GM18498 (cell line): ENCODE results near the gene TUBGCP3.
"Not testable (repeated sequence)": the region's sequence is repeated elsewhere in the genome, so short reads cannot be mapped to it uniquely, and the experiment has no call there.

ENCODE experiments used
- ATAC-seq: cut with Tn5 transposase; IDR thresholded peaks from one replicate; pipeline ENCODE4 v1.9.1; 2021; ENCODE audit warnings: mild to moderate bottlenecking, moderate library complexity; ENCODE audit not compliant: unreplicated experiment

TUBGCP3 gene

DNA sequence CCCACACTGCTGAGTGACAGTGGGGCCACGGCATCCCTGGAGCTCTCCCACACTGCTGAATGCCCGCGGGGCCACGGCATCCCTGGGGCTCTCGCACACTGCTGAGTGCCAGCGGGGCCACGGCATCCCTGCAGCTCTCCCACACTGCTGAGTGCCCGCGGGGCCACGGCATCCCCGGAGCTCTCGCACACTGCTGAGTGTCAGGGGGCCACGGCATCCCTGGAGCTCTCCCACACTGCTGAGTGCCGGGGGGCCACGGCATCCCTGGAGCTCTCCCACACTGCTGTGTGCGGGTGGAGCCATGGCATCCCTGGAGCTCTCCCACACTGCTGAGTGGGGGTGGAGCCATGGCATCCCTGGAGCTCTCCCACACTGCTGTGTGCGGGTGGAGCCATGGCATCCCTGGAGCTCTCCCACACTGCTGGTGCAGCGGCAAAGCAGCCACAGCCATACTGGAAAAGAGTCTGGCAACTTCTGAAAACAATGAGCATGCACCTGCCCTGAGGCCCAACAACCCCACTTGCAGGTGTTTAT is 8.6 kb downstream of the TUBGCP3 start:
- ATAC-seq, result no peak

DNA sequence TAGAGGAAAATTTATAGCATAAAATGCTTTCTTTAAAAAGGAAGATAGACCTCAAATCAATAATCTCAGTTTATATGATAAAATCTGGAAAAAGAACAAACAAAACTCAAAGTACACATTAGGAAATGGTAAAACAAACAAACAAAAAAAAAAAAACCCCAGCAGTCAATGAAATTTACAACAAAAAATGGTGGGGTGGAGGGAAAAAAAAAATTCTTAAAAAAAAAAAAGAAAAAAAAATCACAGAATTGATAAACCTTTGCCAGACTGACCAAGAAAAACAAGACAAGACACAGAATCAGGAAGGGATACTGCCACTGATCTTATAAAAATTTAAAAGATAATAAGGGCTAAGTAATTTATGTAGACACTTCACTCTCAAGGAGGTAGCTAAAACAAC is 11.2 kb downstream of the TUBGCP3 start:
- ATAC-seq, result no peak

- ATAC-seq, result no peak
These were observed 11.8 kb downstream of the TUBGCP3 start for GRCh38 chr13:112576191-112576590.

- ATAC-seq, result no peak
These were observed 12.3 kb downstream of the TUBGCP3 start for GRCh38 chr13:112575675-112576074.

- ATAC-seq, result no peak
These were observed 12.9 kb downstream of the TUBGCP3 start for GRCh38 chr13:112574834-112575613.

GRCh38 chr13:112574416-112574815 is 13.5 kb downstream of the TUBGCP3 start:
- no peak for ATAC-seq

- no peak for ATAC-seq
These were observed 14.2 kb downstream of the TUBGCP3 start for GRCh38 chr13:112573710-112574109.

GRCh38 chr13:112572366-112572765 is 15.6 kb downstream of the TUBGCP3 start:
- ATAC-seq, result no peak

- ATAC-seq, result no peak
These were observed 18.1 kb downstream of the TUBGCP3 start for GRCh38 chr13:112569821-112570220.

- ATAC-seq, result no peak
These were observed 20.6 kb downstream of the TUBGCP3 start for GRCh38 chr13:112567161-112567862.

GRCh38 chr13:112562786-112563383 is 25.1 kb downstream of the TUBGCP3 start:
- ATAC-seq, result no peak

- ATAC-seq, result no peak
These were observed 25.7 kb downstream of the TUBGCP3 start for GRCh38 chr13:112562254-112562653.

GRCh38 chr13:112561478-112561877 is 26.5 kb downstream of the TUBGCP3 start:
- no peak for ATAC-seq

- no peak for ATAC-seq
These were observed 29.1 kb downstream of the TUBGCP3 start for GRCh38 chr13:112558696-112559418.

GRCh38 chr13:112556600-112556999 is 31.4 kb downstream of the TUBGCP3 start:
- no peak for ATAC-seq

GRCh38 chr13:112554214-112554850 is 33.6 kb downstream of the TUBGCP3 start:
- ATAC-seq, result no peak

DNA sequence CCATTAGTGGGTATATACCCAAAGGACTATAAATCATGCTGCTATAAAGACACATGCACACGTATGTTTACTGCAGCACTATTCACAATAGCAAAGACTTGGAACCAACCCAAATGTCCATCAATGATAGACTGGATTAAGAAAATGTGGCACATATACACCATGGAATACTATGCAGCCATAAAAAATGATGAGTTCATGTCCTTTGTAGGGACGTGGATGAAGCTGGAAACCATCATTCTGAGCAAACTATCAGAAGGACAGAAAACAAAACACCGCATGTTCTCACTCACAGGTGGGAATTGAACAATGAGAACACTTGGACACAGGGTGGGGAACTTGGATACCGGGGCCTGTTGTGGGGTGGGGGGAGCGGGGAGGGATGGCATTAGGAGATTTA is 39.0 kb downstream of the TUBGCP3 start:
- not testable (repeated sequence) for ATAC-seq

GRCh38 chr13:112545856-112546255 is 42.1 kb downstream of the TUBGCP3 start:
- no peak for ATAC-seq

DNA sequence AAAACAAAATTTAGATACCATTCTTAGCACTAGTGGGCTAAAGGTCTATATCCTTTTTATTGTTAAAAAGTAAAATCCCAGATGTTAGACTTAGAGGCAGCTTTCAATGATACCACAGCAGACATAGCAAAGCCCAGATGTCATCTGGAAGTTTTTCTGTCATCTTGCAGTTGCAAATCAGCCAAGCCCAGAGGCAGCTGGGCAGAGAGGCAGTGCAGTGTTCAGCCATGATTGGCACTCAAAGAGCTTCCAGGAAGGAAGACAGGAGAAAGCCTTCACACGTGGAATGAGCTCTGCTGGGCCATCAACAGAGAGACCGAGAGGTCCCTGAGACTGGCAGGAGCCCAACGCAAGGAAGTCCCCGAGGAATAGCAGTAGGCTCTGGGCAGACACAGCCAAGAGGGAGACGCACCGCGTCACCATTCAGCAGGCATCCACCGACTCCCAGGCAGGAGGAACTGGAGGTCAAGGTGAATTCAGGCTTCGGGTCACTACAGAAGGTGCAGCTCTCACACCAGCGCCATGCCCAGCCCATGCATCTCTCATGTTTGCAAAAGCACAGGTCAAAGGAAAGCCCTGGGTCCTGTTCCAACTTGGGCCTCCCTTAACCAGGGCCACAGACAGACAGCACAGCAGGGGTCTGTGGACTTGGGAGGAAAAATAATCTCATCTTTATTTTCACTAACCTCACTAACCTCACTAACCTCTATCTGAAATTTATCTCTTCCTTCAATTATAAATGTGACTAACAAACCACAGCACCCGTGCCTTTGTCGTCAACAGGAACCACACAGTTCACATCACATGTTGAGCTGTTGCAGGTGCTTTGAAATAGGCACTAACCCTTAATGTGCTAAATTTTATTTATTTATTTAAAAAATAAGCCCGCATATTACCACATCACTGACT is 54.9 kb downstream of the TUBGCP3 start:
- ATAC-seq, result no peak
